Midbrain (tissue), 1 donor: ENCODE results near the gene ANO4.
A peak's percentile ranks its signal among the peaks of the same experiment; 100 is the strongest.
"Not testable (repeated sequence)": the region's sequence is repeated elsewhere in the genome, so short reads cannot be mapped to it uniquely, and the experiment has no call there.

Experiments
- DNase-seq: peaks from one replicate; lab custom pipeline; 2025; lab: John Stamatoyannopoulos, UW

The ANO4 gene

DNA sequence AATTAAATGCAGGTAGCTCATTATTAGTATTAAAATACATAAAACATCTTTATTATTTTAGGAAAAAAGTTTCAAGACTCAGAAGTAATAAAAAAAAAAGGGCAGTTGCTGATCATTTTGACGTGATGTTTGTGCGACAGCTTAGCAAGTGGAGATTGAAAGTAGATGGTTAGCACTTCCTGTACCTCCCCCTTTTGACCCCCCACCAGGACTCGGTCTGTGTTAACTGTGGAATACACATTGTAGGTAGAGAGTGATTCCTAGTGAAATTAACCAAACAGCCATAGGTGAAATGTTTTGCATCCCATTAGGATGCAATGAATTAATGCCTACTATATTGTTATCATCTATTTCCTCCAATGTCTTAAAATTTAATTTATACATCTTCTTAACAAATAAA lies 294.7 kb downstream of the ANO4 start:
- DNase-seq: no peak

DNA sequence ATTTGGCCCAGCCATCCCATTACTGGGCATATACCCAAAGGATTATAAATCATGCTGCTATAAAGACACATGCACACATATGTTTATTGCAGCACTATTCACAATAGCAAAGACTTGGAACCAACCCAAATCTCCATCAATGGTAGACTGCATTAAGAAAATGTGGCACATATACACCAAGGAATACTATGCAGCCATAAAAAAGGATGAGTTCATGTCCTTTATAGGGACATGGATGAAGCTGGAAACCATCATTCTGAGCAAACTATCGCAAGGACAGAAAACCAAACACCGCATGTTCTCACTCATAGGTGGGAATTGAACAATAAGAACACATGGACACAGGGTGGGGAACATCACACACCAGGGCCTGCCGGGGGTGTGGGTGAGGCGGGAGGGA lies 295.6 kb downstream of the ANO4 start:
- not testable (repeated sequence) for DNase-seq

DNA sequence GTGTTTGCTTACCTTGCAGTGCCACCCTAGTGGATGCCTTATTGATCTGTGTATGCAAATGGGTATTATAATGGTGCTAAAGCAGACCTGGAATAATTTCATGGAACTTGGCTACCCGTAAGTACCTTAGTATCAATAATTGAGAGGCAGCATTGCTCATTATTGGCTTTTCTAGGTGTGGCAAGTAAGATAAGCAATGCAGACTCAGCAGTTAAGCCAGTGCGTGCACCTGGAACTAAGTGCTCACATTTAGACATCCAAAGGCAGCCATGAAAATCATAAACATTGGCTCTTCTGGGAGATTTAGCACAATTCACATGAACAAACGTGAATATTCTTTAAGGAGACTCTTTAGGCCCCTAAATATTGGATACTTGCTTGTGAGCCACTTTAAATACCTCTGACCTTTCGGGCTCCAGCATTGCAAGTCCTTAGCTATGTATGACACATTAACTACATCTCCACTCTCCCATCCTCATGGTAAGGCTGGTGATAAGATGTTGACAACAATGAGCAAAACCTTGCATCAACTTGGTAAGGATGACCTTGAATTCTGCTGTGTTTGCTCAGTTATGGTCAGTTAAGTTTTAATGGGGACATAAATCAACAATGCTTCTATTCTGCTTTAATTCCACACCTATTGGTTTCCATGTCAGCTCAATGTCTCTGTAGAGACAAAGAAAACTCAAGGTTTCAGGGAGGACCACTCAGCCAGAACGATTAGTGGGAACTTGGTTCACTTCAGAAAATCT lies 303.4 kb downstream of the ANO4 start:
- no peak for DNase-seq

DNA sequence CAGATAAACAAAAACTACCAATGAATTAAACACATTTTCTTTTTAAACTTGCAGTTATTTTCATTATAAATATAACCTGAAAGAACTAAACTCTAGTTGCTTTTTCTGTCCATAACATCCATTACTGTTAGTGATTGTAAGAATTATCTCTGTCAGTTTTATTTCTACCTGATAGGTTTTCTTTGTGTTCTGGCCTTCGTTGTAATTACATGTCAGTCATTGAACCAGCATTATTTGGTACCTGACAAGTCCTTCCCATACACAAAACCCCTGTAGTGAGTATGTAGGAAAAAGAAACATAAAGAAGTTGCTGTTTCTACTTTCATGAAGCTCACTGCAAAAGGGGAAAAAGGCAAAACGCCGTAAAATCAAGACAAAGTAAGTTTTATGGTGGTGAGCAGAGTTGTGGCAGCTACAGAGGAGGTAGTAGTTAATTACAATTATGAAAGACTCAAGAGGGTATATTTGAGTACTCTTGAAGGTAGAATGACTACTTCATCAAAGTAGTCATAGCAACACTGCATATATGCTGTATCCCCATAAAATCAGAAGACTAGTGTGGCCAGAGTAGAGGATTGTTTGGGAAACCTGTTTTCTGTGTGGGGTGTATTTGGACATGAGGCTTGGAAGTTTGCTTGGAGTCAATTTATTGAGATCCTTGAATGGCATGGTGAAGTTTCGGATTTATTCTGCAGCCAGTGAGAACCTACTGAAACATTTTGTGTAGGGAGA lies 312.6 kb downstream of the ANO4 start:
- DNase-seq: no peak

DNA sequence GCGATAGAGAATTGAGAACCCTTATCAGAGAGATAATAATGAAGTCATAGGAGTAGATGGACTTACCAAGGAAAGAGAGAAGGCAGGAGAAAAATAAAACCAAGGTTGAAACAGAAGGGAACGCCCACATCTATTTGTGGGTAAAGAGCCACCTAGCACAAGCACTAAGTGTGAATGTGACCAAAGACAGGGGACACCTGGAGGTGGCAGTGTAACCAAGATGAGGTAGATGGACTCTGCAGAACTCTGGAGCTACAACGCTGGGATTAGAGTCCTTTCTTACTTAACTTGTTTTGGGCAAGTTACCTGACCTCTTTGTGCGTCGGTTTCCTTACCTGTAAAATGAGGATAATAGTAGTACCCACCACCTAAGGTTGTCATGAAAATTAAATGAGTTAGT lies 313.6 kb downstream of the ANO4 start:
- no peak for DNase-seq

DNA sequence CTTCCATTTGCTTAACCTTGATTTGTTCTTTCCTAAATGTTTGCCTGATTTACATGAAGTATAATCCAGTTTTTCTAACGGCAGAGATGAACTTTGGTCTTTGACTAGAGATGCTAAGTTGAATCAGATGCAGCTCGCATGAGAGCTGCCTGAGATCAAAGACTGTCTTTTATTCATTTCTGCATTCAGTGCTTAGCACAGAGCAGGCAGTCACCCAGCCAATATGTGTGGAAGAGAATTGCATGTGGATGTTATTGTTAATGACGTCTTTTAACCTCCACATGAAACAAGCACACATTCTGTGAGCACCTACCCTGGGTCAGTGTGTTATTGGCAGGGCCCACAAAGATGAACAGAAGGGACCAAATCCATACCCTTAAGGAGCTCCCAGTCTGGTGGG lies 316.3 kb downstream of the ANO4 start:
- DNase-seq: peak; percentile 9

DNA sequence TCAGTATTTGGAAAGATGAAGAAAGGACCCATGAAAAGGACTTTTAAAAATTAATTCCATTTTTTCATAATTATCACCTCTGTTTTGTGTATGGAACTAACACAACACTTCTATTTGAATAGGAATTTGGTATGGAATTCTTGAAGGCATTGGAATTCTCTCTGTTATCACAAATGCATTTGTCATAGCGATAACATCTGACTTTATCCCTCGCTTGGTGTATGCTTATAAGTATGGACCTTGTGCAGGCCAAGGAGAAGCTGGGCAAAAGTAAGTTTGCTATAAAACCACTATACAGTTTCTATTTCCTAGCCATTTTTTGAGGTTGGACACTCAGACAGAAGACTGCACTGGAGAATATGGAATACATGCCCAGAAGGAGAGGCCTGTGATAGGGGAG lies 316.9 kb downstream of the ANO4 start:
- no peak for DNase-seq

DNA sequence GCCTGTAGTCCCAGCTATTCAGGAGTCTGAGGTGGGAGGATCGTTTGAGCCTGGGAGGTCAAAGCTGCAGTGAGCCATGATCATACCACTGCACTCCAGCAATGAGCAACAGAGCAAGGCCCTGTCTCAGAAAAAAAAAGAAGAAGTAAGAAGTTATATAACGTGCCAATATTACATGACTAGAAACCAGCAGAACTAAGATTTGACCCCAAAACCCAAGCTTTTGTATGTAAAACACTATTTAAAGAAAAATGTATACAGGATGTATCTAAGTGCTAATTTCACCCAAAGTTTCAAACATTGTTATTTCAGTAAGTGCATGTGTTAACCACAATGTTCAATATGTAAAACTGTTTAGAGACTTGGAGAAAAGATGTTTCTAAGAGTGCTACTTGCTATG lies 320.8 kb downstream of the ANO4 start:
- no peak for DNase-seq

DNA sequence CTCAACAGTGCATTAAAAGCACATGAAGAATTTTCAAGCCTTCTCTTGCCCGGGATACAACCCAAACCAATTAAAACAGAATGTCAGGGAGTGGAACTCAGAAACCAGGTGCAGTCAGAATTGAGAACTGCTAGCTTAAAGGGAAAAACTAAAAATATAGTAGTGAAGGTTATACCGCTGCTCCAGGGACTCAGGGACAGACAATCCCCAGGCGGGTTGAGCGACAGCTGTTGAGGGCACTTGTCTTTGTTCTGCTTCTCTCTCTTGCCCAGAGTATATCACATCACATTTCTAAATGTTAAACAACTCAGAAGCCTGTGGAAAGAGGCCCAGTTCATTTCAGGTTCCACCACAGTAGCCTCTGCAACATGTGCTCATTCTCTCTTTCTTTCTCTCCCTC lies 322.3 kb downstream of the ANO4 start:
- no peak for DNase-seq

DNA sequence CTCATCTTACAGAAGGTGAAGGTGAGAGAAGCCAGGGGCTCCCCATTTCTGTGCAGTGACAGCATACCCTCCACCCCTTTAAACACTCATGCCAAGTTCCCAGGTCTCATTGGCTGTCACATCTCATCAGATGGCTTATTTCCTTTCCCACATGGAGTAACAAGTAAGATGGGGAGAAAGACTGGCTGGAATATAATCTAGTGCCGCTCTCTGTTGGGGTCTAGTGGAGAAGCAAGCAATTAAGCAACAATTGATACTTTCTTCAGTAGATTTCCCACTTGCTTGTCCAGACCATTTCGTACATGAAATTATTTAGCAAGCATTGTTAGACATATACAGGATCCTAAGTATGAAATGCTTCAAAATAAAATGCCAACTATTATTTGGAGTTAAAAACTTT lies 323.3 kb downstream of the ANO4 start:
- no peak for DNase-seq

DNA sequence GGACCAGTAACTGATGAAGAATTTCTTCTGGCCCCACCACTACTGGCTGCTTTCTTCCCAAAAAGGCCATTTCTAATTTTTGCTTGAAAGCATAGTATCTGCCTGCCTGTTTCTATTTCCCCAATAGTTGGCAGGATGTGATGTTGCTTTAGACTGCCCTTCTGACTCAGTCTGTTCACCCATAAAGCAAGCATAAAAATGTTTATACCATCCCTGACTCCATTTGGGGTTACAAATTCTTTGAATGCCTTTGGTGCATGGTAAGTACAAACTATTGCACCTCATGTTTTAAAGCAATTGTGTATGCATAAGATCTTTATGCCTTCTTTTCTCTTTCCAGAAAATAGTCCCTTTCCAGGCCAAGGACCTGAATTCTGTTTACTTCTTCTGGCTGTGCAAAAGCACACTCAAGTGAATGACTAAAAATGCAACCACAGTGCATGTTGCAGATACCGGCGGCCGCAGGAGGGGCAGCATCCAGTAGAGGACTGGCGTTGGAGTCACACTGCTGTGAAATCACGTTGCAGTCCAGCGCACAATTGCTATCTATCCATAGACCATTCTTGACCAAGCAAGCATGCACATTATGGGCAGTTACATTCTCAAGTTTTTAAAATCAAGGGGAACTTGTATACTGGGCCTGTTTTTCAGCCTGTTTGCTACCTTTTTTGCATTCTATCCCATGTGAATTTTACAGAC lies 333.1 kb downstream of the ANO4 start:
- no peak for DNase-seq

DNA sequence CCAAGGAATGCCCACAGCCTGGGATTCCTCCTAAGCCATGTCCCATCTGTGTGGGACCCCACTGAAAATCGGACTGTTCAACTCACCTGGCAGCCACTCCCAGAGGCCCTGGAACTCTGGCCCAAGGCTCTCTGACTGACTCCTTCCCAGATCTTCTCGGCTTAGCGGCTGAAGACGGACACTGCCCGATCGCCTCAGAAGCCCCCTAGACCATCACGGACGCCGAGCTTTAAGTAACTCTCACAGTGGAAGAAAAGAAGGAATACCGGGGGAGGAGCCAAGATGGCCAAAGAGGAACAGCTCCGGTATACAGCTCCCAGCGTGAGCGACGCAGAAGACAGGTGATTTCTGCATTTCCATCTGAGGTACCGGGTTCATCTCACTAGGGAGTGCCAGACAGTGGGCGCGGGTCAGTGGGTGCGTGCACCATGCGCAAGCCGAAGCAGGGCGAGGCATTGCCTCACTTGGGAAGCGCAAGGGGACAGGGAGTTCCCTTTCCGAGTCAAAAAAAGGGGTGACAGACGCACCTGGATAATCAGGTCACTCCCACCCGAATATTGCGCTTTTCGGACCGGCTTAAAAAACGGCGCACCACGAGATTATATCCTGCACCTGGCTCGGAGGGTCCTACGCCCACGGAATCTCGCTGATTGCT lies 351.3 kb downstream of the ANO4 start:
- DNase-seq: not testable (repeated sequence)

DNA sequence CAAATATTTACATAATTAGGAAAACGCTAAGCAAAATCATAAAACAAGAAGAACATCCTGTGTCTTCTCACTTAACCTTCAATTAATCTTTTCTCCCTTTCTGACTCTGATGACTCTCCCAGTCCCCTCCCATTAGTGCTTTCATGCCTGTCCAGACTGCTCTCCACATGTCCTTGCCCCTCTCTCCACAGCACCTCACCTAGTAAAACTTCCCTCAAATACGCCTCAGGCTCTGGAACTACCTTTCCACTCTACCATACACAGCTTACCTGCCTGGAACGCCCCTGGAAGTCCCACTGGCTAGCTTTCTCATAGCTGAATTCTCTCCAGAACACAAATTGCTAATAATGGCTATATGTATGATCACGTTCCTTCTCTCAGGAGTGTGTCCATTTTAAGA lies 370.7 kb downstream of the ANO4 start:
- no peak for DNase-seq

DNA sequence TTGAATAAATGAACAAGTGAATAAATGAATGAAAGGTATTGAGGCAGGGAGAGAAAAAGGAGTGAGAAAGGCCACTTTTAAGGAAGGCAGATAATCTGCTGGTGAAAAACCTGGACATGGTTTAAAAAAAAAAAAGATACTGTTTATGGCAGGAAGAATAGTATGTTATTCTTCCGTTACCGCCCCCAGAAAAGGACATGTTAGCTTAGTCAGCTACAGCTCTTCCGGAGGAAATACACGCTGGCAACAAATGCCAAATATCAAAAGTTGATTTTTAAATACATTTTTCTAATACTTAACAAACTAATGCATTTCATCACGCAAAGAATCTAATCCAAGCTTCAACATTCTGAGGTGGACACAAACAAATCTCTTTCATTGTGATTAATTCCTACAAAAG lies 372.3 kb downstream of the ANO4 start:
- DNase-seq: no peak

DNA sequence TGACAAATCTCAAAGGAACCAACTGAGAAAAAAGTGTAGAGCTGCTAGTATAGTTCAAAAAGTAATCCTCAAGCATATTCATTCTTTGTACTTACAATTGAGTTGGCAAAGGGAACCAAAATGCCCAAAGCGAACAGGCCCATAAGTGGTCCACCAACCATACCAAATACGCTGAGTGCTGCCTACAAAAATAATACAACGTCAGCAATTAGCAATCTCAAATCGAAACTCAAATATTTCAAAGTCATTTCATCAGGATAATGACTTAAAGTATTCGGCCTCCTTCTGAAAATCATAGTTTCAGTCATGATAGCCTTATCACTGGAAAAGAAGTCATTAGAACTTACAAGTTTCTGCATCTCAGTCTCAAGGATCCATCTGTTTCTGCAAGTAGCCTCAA lies 373.4 kb downstream of the ANO4 start:
- no peak for DNase-seq

DNA sequence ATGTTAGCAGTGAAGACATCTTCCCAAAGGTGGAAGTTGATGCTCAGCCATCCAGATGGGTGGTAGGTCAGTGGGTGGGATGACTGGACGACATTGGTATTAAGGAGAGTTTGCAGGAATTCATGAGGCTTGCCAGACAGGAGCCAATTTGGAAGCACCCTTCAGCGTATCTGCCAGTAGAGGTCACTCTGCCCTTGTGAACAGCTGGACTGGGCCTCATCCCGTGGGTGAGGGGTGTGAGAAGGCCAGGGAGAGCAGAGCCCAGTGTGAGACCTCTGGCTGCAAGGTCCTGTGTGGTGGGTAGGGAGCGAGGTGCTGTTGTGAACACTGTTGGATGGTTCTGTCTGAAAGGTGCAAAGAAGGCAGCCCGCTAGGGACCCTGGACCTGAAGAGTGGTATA lies 377.7 kb downstream of the ANO4 start:
- no peak for DNase-seq

DNA sequence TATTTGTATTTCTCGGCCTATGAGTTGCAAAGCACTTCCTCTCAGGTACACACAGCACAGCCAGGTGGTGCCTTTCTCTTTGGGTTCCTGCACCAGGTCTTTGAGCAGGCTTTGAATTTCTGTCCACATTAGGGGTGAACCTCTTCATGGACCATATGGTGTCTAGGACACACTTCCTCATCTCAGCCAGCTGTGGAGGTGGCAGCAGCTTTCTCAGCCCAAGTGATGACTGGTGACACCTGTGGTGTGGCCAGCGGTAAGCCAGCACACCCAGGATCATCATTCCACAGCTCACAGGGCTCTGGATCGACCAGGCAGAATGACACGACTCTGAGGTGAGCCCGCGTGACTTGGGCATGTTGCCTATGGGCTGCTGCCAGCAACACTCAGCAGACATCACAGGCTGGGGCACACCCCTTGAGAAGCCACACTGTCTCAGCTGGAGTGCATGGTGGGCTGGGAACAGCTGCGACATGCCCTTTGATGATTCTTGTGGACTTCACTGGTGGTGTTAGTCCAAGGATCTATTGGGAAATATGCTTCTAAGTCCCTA lies 378.7 kb downstream of the ANO4 start:
- DNase-seq: no peak

DNA sequence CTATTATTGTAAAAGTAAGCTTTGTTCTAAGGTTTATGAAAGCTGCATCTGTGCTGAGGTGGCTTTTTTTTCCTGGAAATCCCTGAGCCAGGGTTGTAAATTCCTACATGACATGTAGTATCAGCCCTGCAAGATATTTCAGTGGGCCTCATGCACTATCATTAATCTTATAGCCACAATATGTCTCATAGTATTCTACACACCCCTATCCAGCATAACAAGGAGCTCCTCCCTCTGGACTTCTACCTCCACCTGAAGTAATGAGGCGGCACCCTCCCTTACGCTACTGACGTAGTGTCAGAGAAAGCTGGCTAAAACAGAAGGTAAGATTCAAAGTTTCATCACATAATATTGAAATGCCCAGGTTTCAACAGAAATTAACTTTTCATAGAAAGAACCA lies 380.0 kb downstream of the ANO4 start:
- DNase-seq: no peak
